ENCODE data around the gene NKG7.

Gene NKG7

DNA sequence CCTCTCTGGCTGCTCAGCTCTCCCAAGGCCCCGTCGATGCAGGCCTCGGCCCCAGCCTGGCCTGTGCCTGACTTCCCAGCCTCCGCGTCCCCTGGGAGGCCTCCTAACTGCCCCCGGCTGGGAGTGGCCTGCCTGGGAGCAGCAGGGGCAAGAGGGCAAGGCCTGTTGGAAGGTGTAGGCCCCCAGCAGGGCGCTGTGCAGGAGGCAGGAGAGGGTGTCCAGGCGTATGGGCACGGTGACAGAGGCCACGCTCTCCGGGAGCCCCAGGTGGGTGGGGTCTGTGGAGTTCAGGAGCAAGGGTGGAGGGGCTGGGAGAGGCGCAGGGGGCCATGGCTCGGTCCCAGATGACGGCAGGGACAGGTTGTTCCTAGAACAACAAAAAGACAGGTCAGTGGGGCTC lies 16.7 kb upstream of the NKG7 start:
- DNase-seq, result no peak

DNA sequence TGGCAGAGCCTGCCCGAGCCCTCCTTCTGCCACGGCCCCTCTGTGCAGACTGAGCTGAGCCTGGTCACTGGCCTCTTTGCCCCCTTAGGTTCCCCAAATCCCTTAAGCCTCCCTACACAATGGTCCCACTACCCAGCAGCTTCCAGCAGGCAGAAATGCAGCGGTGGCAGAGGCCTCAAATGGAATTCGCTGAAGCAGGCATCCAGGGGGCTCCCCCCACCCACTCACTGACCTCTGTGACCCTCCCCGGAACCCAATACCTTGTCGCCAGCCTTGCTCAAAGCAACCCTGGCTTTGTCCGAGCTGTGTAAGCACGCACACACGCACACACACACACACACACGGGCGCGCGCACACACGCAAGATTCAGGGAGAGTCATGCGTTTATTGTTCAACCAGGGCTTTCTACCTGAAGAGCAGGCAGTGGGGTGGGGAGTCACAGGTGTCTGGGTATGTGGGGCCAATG lies 15.5 kb upstream of the NKG7 start, which contains the start of gene LIM2:
Gene LIM2, minus strand, starts transcription at position 51 of the 466 bp plus-strand sequence. CDS start 531 bp downstream, outside the sequence.
- DNase-seq, result no peak

GRCh38 chr19:51386882-51387520 lies 14.5 kb upstream of the NKG7 start:
- no peak for DNase-seq

DNA sequence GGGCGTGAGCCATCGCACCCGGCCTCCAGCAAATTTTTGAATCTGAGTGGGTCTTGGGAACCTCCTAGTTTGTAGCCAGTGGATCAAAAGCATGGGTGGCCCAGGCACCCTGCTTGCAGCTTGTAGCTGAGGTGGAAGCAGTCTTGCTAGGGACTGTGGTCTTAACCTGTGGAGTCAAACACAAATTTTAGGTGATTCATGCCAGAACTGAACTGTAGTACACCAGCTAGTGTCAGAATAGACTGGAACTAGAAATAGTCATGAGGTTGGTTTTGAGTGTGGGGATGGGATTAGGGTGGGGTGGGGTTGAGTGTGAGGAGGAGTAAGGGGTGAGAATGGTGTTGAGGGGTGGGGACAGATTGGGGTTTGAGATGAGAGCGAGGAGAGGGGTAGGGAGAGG lies 9.6 kb upstream of the NKG7 start:
- no peak for DNase-seq

DNA sequence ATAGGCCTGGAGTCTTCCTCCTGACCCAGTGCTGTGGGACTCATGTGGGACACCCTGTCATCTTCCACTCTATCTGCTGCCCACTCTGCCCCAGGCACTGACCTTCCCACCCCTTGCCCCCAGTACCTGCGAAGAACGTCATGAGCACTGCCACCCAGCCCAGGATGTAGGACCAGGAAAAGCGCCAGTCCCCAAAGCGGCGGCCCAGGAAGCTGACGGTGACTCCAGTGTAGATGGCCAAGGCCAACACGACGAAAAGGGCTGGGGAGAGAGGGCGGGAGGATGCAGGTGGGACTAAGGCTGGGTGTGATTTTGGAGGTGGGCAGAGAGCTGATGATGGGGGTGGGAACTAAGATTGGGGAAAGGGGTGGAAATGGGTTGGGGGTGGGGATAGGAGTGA lies 7.9 kb upstream of the NKG7 start:
- DNase-seq, result no peak

GRCh38 chr19:51377422-51377821 lies 5.0 kb upstream of the NKG7 start:
- DNase-seq, result no peak

- no peak for DNase-seq
These were observed 3.2 kb upstream of the NKG7 start for GRCh38 chr19:51375504-51376221.

DNA sequence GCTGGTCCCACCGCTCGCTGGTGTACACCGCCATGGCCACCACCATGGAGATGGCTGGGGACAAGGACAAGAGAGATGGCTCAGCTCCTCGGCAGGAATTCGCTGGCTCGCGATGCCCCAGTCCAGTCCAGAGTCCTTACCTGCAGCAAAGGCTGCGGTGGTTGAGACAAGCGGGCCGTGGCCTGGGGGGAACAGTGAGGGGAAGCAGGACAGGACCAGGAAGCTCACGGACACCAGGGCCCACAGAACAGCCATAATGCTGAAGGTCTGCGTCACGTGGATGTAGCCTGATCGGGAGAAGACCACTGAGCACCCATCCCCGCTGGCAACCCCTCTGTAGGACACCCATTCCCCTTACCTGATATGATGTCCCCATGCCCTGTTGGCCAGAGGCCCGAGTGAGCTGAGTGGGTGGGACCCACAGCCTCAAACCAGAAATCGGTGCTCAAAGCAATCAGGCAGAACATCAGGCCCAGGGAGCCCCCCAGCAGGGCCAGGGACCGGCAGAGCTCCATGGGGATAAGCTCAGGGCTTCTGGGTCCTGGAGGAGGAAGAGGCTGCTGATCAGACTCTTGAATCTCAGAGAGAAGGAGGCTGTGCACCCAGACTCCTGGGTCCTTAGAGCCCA lies 319 bp downstream of the NKG7 start:
- DNase-seq, result no peak

DNA sequence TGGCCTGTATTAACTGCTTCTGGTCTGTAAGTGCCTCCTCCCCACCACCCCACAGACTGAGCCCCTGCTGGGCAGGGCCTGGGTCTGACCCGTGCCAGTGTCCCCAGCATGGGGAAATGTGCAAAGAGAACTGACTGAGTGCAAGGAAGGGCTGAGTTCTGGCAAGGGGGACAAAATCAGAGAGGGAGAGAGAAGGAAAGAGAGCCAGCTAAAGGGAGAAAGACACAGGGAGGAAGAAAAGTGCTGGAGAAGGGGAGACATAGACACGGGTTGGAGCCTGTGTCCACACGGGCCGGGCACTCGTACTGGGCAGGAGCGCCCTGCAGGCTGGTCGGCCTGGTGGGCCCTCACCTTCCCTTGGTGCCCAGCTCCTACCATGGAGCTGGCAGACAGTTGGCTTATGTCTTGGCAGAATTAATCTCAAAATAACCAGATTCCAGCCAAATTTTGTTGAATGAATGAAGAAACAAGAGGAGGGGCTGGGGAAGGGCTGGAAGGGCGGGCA lies 1.2 kb downstream of the NKG7 start:
- DNase-seq, result no peak

GRCh38 chr19:51370230-51370629 lies 2.2 kb downstream of the NKG7 start:
- no peak for DNase-seq

- DNase-seq, result no peak
These were observed 3.8 kb downstream of the NKG7 start, which contains the start of gene CLDND2 for GRCh38 chr19:51368366-51369282. TSS of gene CLDND2 (minus strand) at chr19:51369003. CDS start at chr19:51368577, 426 bp downstream.

- DNase-seq, result no peak
These were observed 4.7 kb downstream of the NKG7 start for GRCh38 chr19:51367565-51368365.

- DNase-seq, result no peak
These were observed 5.2 kb downstream of the NKG7 start for GRCh38 chr19:51367255-51367564.

- no peak for DNase-seq
These were observed 5.8 kb downstream of the NKG7 start for GRCh38 chr19:51366389-51367254.

DNA sequence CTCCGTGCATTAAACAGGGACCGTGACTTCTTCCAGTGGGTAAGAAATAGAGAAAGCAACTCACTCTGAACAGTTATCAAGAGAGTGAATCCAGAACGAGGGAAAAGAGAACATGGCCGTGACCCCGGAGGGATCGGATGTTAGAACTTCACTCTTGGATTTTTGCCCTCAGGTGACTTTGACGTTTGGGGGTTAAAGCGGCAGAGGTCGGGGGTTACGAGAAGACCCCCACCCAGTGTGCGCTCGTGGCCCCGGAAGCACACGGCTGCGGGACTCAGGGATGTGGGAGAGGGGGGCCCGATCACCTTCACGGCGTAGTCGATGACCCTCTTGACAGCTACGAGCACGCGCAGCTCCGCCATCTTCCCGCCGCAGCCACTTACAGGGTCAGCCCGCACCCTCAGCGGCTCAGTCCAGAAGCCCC lies 6.5 kb downstream of the NKG7 start, which contains the start of gene ETFB:
Gene ETFB, minus strand, starts transcription at position 424 of the 424 bp plus-strand sequence. Its CDS starts 62 bp downstream, at position 362.
- no peak for DNase-seq

DNA sequence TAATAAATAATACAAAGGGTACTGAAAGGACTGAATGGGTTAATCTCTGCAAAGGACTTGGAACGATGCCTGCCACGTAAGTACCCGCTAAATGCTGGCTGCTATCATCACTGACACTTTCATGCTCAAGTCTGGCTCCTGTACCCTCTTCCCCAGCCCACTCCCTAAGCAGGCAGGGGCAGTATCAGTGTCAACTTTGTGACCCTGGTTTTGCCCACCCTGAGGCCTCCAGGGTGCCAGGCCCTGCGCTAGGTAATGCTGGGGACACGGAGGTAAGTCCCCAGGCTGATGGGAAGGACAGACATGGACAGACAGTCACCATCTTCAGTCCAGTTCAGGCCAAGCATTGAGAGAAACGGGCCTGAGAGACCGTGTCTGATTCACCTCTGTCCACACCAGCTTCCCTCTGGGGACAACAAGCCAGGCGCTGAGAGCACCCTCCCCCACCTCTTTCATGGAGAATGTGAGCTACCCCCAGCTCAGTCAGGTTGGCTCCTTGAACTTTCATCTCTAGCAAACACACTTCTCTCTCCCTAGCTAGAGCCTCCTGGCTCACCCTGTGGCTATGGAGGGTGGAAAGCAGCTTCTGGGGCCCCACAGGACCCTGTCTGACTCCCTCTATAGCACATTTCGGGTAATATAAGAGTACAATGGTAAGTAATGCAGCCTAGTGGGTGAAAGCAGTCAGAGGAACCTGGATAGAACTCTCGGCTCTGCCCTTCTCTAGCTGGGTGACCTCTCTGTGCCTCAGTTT lies 7.1 kb downstream of the NKG7 start:
- DNase-seq, result no peak

GRCh38 chr19:51364200-51365106 lies 8.0 kb downstream of the NKG7 start:
- no peak for DNase-seq

GRCh38 chr19:51361239-51361638 lies 11.2 kb downstream of the NKG7 start:
- no peak for DNase-seq

- DNase-seq, result no peak
These were observed 13.2 kb downstream of the NKG7 start for GRCh38 chr19:51359294-51359693.

Measured in NCI-H345 (cell line).